Lower lobe of right lung (tissue), 2 donors: ENCODE results near the gene CLDN7. TPM values are rescaled to one million over a fixed set of nuclear protein-coding genes. Genes with fewer than 3 reads are reported as not detected.

ENCODE experiments used
- ATAC-seq, 2 donors: fragments of 200-7000 bp; cut with Tn5 transposase; one replicate each; pipeline ENCODE4 v1.9.1; 2020 to 2022; ENCODE audit warnings: mild to moderate bottlenecking in 2 of 2, moderate library complexity in 2 of 2
- DNase-seq: peaks from one replicate; pipeline ENCODE4 v3.0.0-alpha.2; 2020
- H3K27ac ChIP-seq: fragments of 200-600 bp; one replicate; pipeline ENCODE4 v1.8.0; 2022
- H3K27me3 ChIP-seq: fragments of 200-600 bp; one replicate; pipeline ENCODE4 v1.8.0; 2022; ENCODE audit warnings: low read depth
- H3K36me3 ChIP-seq: fragments of 200-600 bp; one replicate; pipeline ENCODE4 v1.8.0; 2022; ENCODE audit warnings: mild to moderate bottlenecking
- H3K4me1 ChIP-seq: fragments of 200-600 bp; one replicate; pipeline ENCODE4 v1.8.0; 2022
- H3K4me3 ChIP-seq: fragments of 200-600 bp; one replicate; pipeline ENCODE4 v1.8.0; 2022; ENCODE audit warnings: mild to moderate bottlenecking
- H3K9me3 ChIP-seq: fragments of 200-600 bp; one replicate; pipeline ENCODE4 v1.8.0; 2022
- CTCF ChIP-seq: fragments of 200-600 bp; IDR thresholded peaks from one replicate; pipeline ENCODE4 v1.8.0; 2022; ENCODE audit warnings: antibody characterized with exemption, mild to moderate bottlenecking
- intact Hi-C: fragments of 100-400 bp; cut with DNase I; formaldehyde crosslinking; loops from one replicate; pipeline ENCODE4 v1.11.0; 2022
- total RNA-seq: library from RNA; stranded (reverse); fragmentation: NEBNext Ultra II Directional; extraction: Animal tissue kit (Norgen Biotek cat#: 25700); gene quantifications from one replicate; pipeline ENCODE4 v1.2.1, GENCODE V29; 2021
- donor health status: DM: no; HTN: yes; CAD: no; lungs with severe emphysema.

CLDN7 gene
- total RNA-seq, 1 donor from 2014 or later = 98.7 TPM

DNA sequence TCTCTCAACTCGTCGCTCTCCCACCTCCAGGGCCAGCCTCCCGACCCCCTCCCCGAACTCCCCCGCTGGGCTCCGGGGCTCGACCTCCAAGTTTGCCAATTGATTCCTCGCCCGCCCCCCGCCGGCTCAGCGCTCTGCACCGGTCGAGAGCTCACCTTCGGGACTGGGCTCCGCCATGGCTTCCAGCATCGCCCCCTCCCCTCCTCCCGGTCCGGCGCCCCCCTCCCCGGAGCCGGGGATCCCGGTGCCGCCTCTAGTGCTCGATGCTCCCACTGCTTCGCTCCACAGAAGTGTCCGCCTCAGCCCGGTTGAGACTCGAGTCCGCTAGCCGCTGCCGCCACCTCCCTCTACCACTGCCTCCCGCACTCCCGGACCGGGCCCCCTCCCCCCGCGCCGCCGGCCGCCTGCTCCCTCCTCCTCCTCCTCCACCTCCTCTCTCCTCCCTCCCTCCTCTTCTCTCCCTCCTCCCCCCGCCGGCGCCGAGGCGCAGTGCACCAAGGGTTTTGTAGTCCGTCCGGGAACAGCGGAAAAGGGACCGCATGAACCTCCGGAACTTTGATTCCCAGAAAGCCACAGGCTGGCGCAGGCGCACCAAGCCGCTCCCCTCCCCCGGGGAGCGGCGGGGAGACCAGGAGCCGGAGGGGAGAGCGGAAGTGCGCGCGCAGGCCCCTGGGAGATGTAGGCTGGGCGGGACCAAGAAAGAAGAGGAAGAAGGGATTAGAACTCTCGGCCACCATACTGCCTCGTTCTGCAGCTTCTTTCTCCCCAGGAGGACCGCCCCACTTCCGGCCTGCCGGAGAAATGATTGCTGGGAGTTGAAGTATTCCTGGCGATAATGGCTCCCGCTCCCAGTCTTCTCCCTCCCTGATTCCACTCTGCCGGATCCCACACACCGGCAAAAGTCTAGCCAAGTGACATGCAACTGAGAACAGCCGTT is 22.9 kb downstream of the CLDN7 start, which contains the start of gene PHF23:
Gene PHF23, minus strand, starts transcription at position 367 of the 937 bp plus-strand sequence. Its CDS starts 178 bp downstream, at position 189.
- Histone ChIP-seq H3K4me1 (peaks cover 53% of the 10 kb centered on the region), H3K9me3 (no peaks in the 10 kb centered on the region), H3K27ac (peak within 1 kb of the TSS; percentile 88), H3K36me3 (peaks cover 49% of the 10 kb centered on the region), H3K4me3 (peak within 1 kb of the TSS; percentile 97), H3K27me3 (no peaks in the 10 kb centered on the region)
- no peak for TF ChIP-seq CTCF
- peak; percentile 79 to 88 for ATAC-seq
- intact Hi-C loops = no loop called here
- DNase-seq = peak; percentile 99

GRCh38 chr17:7238420-7239090 is 23.7 kb downstream of the CLDN7 start:
- no peak for TF ChIP-seq CTCF
- ATAC-seq (no peak), DNase-seq (no peak)
- Histone ChIP-seq H3K4me3 (peak overlapping the region; percentile 97), H3K4me1 (peaks cover 50% of the 10 kb centered on the region), H3K9me3 (no peaks in the 10 kb centered on the region), H3K27me3 (no peaks in the 10 kb centered on the region), H3K27ac (peak overlapping the region; percentile 88), H3K36me3 (peaks cover 41% of the 10 kb centered on the region)
- intact Hi-C loops = no loop called here

- intact Hi-C loops = no loop called here
- H3K27me3 ChIP-seq = no peaks in the 10 kb centered on the region
- no peak for TF ChIP-seq CTCF
- H3K4me1 ChIP-seq = peaks cover 52% of the 10 kb centered on the region
- peak overlapping the region; percentile 97 for H3K4me3 ChIP-seq
- H3K9me3 ChIP-seq = no peaks in the 10 kb centered on the region
- peaks cover 40% of the 10 kb centered on the region for H3K36me3 ChIP-seq
- peak; percentile 25 for ATAC-seq
- H3K27ac ChIP-seq = peak overlapping the region; percentile 88
- DNase-seq = peak; percentile 90
These were observed 24.4 kb downstream of the CLDN7 start for GRCh38 chr17:7237761-7238419.

DNA sequence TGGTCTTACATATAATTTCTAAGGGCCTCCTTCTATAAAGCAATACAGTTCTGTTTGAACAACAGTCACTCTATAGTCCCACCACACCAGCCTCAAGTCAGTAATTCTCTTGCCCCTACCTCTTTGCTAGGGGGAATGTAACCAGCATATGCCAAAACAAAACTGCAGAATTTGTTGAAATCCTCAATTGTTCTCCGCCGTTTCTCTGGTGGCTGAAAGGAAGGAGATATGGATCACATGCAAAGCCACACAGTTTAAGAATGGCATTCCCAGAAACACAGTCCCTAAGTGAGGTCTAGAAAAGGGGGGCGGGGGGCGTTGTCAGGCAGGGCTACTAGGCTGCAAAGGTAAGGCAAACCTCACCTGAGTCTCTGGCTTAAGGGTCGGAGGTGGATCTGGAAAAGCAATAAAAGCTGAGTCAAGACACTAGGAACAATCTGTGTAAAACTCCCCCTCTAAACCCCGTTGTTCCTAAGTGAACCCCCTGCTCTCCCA is 25.0 kb downstream of the CLDN7 start:
- Histone ChIP-seq H3K4me1 (peaks cover 57% of the 10 kb centered on the region), H3K27ac (peak overlapping the region; percentile 88), H3K36me3 (peaks cover 40% of the 10 kb centered on the region), H3K27me3 (no peaks in the 10 kb centered on the region), H3K9me3 (no peaks in the 10 kb centered on the region), H3K4me3 (peak overlapping the region; percentile 97)
- TF ChIP-seq CTCF = no peak
- no peak for ATAC-seq
- no peak for DNase-seq
- intact Hi-C loops = no loop called here

GRCh38 chr17:7236808-7237207 is 25.5 kb downstream of the CLDN7 start:
- TF ChIP-seq CTCF = no peak
- no peak overlapping the region for H3K27ac ChIP-seq
- H3K9me3 ChIP-seq = no peaks in the 10 kb centered on the region
- H3K27me3 ChIP-seq = no peaks in the 10 kb centered on the region
- H3K4me3 ChIP-seq = peak overlapping the region; percentile 97
- H3K36me3 ChIP-seq = peaks cover 40% of the 10 kb centered on the region
- peaks cover 63% of the 10 kb centered on the region for H3K4me1 ChIP-seq
- intact Hi-C loops = no loop called here
- ATAC-seq (no peak), DNase-seq (no peak)
